Activated T-helper 1 cell treated with anti-CD3 and anti-CD28 coated beads, Interleukin-2, amount 50 U/mL, for 16 hours (primary cell): ENCODE results near the gene C2orf72.
"Not testable (repeated sequence)": the region's sequence is repeated elsewhere in the genome, so short reads cannot be mapped to it uniquely, and the experiment has no call there.

ENCODE experiments used
- DNase-seq, 2 donors: peaks; one replicate each; pipeline ENCODE4 v3.0.0-alpha.2; 2020; ENCODE audit warnings: low read depth in 1 of 2, low spot score in 1 of 2

The C2orf72 gene

GRCh38 chr2:231037202-231037730 is at the start of gene C2orf72:
Gene C2orf72 (plus strand): TSS chr2:231037523. CDS start chr2:231037566, 43 bp downstream.
- no peak for DNase-seq

- no peak for DNase-seq
Observed at GRCh38 chr2:230989731-230990130, 47.6 kb upstream of the C2orf72 start.

GRCh38 chr2:230990131-230990898 is 47.0 kb upstream of the C2orf72 start:
- no peak for DNase-seq

GRCh38 chr2:230990899-230991150 is 46.5 kb upstream of the C2orf72 start:
- no peak for DNase-seq

GRCh38 chr2:230991598-230991997 is 45.7 kb upstream of the C2orf72 start:
- no peak for DNase-seq

GRCh38 chr2:230995821-230996220 is 41.5 kb upstream of the C2orf72 start, which contains the start of gene SPATA3:
Gene SPATA3 (plus strand): TSS chr2:230996121. CDS start chr2:230996234, 113 bp downstream.
- no peak for DNase-seq

- DNase-seq: no peak
Observed at GRCh38 chr2:230996661-230997060, 40.7 kb upstream of the C2orf72 start.

- no peak for DNase-seq
Observed at GRCh38 chr2:230998882-230999281, 38.4 kb upstream of the C2orf72 start.

- DNase-seq: no peak
Observed at GRCh38 chr2:230999477-230999876, 37.8 kb upstream of the C2orf72 start.

GRCh38 chr2:231000211-231000904 is 37.0 kb upstream of the C2orf72 start:
- DNase-seq: no peak

GRCh38 chr2:231001036-231001435 is 36.3 kb upstream of the C2orf72 start:
- no peak for DNase-seq

GRCh38 chr2:231001921-231002320 is 35.4 kb upstream of the C2orf72 start:
- DNase-seq: no peak

- DNase-seq: no peak
Observed at GRCh38 chr2:231002641-231003040, 34.7 kb upstream of the C2orf72 start.

- DNase-seq: no peak
Observed at GRCh38 chr2:231003186-231003585, 34.1 kb upstream of the C2orf72 start.

GRCh38 chr2:231004930-231005329 is 32.4 kb upstream of the C2orf72 start:
- not testable (repeated sequence) for DNase-seq

GRCh38 chr2:231007286-231008098 is 29.8 kb upstream of the C2orf72 start:
- DNase-seq: no peak

- DNase-seq: no peak
Observed at GRCh38 chr2:231008131-231008530, 29.2 kb upstream of the C2orf72 start.

GRCh38 chr2:231009236-231009919 is 27.9 kb upstream of the C2orf72 start:
- DNase-seq: no peak

GRCh38 chr2:231010201-231010730 is 27.1 kb upstream of the C2orf72 start:
- DNase-seq: no peak

- DNase-seq: no peak
Observed at GRCh38 chr2:231011526-231011925, 25.8 kb upstream of the C2orf72 start.

GRCh38 chr2:231012463-231012862 is 24.9 kb upstream of the C2orf72 start:
- DNase-seq: no peak
